Measurements from ENCODE around the gene INTS12.
"Not testable (repeated sequence)": the region's sequence is repeated elsewhere in the genome, so short reads cannot be mapped to it uniquely, and the experiment has no call there.

Gene INTS12

GRCh38 chr4:105708181-105709080, at the start of gene INTS12, which contains the start of gene GSTCD:
Gene INTS12, minus strand, starts transcription at chr4:105708689. Its CDS starts 8,684 bp downstream, at chr4:105700005.
Gene GSTCD, plus strand, starts transcription at chr4:105708784. Its CDS starts 8,830 bp downstream, at chr4:105717614.
- peak within 1 kb of the TSS; percentile 89 to 95 for H3K9ac ChIP-seq (ENCODE audit: low read length in 2 of 2)

GRCh38 chr4:105755375-105755774, 46.9 kb upstream of the INTS12 start:
- Histone ChIP-seq H3K9me3 (ENCODE audit: control insufficient read depth in 2 of 2, low read length in 2 of 2) (no peaks in the 10 kb centered on the region), H3K4me1 (ENCODE audit: control insufficient read depth, insufficient read depth, low read length) (no peaks in the 10 kb centered on the region), H3K4me3 (ENCODE audit: low read length in 2 of 2) (no peak overlapping the region), H3K9ac (ENCODE audit: low read length in 2 of 2) (no peak overlapping the region), H3K27me3 (ENCODE audit: control insufficient read depth in 1 of 2, insufficient read depth in 2 of 2, low read length in 2 of 2) (no peaks in the 10 kb centered on the region), H3K27ac (ENCODE audit: low read length) (no peak overlapping the region), H3K36me3 (ENCODE audit: control insufficient read depth in 2 of 2, insufficient read depth in 2 of 2, low read length in 2 of 2) (no peaks in the 10 kb centered on the region)

More at GRCh38 chr4:105708181-105709080, at the start of gene INTS12, which contains the start of gene GSTCD:
- H3K27ac ChIP-seq (ENCODE audit: low read length), result peak within 1 kb of the TSS; percentile 56
- no peaks in the 10 kb centered on the region for H3K9me3 ChIP-seq (ENCODE audit: control insufficient read depth in 2 of 2, low read length in 2 of 2)
- no peaks in the 10 kb centered on the region for H3K36me3 ChIP-seq (ENCODE audit: control insufficient read depth in 2 of 2, insufficient read depth in 2 of 2, low read length in 2 of 2)
- H3K4me3 ChIP-seq (ENCODE audit: low read length in 2 of 2), result peak within 1 kb of the TSS; percentile 94 to 99
- peaks cover 7% of the 10 kb centered on the region for H3K4me1 ChIP-seq (ENCODE audit: control insufficient read depth, insufficient read depth, low read length)
- no peaks in the 10 kb centered on the region for H3K27me3 ChIP-seq (ENCODE audit: control insufficient read depth in 1 of 2, insufficient read depth in 2 of 2, low read length in 2 of 2)

GRCh38 chr4:105753361-105753760, 44.9 kb upstream of the INTS12 start:
- Histone ChIP-seq H3K9me3 (ENCODE audit: control insufficient read depth in 2 of 2, low read length in 2 of 2) (no peaks in the 10 kb centered on the region), H3K4me1 (ENCODE audit: control insufficient read depth, insufficient read depth, low read length) (no peaks in the 10 kb centered on the region), H3K9ac (ENCODE audit: low read length in 2 of 2) (no peak overlapping the region), H3K27me3 (ENCODE audit: control insufficient read depth in 1 of 2, insufficient read depth in 2 of 2, low read length in 2 of 2) (no peaks in the 10 kb centered on the region), H3K36me3 (ENCODE audit: control insufficient read depth in 2 of 2, insufficient read depth in 2 of 2, low read length in 2 of 2) (no peaks in the 10 kb centered on the region), H3K27ac (ENCODE audit: low read length) (no peak overlapping the region), H3K4me3 (ENCODE audit: low read length in 2 of 2) (no peak overlapping the region)

GRCh38 chr4:105751718-105752299, 43.3 kb upstream of the INTS12 start:
- no peaks in the 10 kb centered on the region for H3K4me1 ChIP-seq (ENCODE audit: control insufficient read depth, insufficient read depth, low read length)
- H3K9me3 ChIP-seq (ENCODE audit: control insufficient read depth in 2 of 2, low read length in 2 of 2), result no peaks in the 10 kb centered on the region
- H3K27me3 ChIP-seq (ENCODE audit: control insufficient read depth in 1 of 2, insufficient read depth in 2 of 2, low read length in 2 of 2), result no peaks in the 10 kb centered on the region
- no peaks in the 10 kb centered on the region for H3K36me3 ChIP-seq (ENCODE audit: control insufficient read depth in 2 of 2, insufficient read depth in 2 of 2, low read length in 2 of 2)
- H3K4me3 ChIP-seq (ENCODE audit: low read length in 2 of 2), result no peak overlapping the region
- H3K9ac ChIP-seq (ENCODE audit: low read length in 2 of 2), result no peak overlapping the region
- no peak overlapping the region for H3K27ac ChIP-seq (ENCODE audit: low read length)

GRCh38 chr4:105748222-105748621, 39.7 kb upstream of the INTS12 start:
- Histone ChIP-seq H3K27me3 (ENCODE audit: control insufficient read depth in 1 of 2, insufficient read depth in 2 of 2, low read length in 2 of 2) (no peaks in the 10 kb centered on the region), H3K9me3 (ENCODE audit: control insufficient read depth in 2 of 2, low read length in 2 of 2) (no peaks in the 10 kb centered on the region), H3K9ac (ENCODE audit: low read length in 2 of 2) (no peak overlapping the region), H3K4me3 (ENCODE audit: low read length in 2 of 2) (no peak overlapping the region), H3K36me3 (ENCODE audit: control insufficient read depth in 2 of 2, insufficient read depth in 2 of 2, low read length in 2 of 2) (no peaks in the 10 kb centered on the region), H3K27ac (ENCODE audit: low read length) (no peak overlapping the region), H3K4me1 (ENCODE audit: control insufficient read depth, insufficient read depth, low read length) (no peaks in the 10 kb centered on the region)

- Histone ChIP-seq H3K27me3 (ENCODE audit: control insufficient read depth in 1 of 2, insufficient read depth in 2 of 2, low read length in 2 of 2) (no peaks in the 10 kb centered on the region), H3K4me1 (ENCODE audit: control insufficient read depth, insufficient read depth, low read length) (no peaks in the 10 kb centered on the region), H3K4me3 (ENCODE audit: low read length in 2 of 2) (no peak overlapping the region), H3K36me3 (ENCODE audit: control insufficient read depth in 2 of 2, insufficient read depth in 2 of 2, low read length in 2 of 2) (no peaks in the 10 kb centered on the region), H3K9ac (ENCODE audit: low read length in 2 of 2) (no peak overlapping the region), H3K27ac (ENCODE audit: low read length) (no peak overlapping the region), H3K9me3 (ENCODE audit: control insufficient read depth in 2 of 2, low read length in 2 of 2) (peaks cover 0 to 5% of the 10 kb centered on the region in 2 donors)
Measured at GRCh38 chr4:105741548-105741947, 33.1 kb upstream of the INTS12 start.

- not testable (repeated sequence) for H3K9me3 ChIP-seq (ENCODE audit: control insufficient read depth in 2 of 2, low read length in 2 of 2); H3K9ac ChIP-seq (ENCODE audit: low read length in 2 of 2); H3K27ac ChIP-seq (ENCODE audit: low read length); H3K4me3 ChIP-seq (ENCODE audit: low read length in 2 of 2); H3K27me3 ChIP-seq (ENCODE audit: control insufficient read depth in 1 of 2, insufficient read depth in 2 of 2, low read length in 2 of 2); H3K36me3 ChIP-seq (ENCODE audit: control insufficient read depth in 2 of 2, insufficient read depth in 2 of 2, low read length in 2 of 2); H3K4me1 ChIP-seq (ENCODE audit: control insufficient read depth, insufficient read depth, low read length)
Measured at GRCh38 chr4:105735217-105735616, 26.7 kb upstream of the INTS12 start.

GRCh38 chr4:105729895-105730294, 21.4 kb upstream of the INTS12 start:
- H3K4me3 ChIP-seq (ENCODE audit: low read length in 2 of 2); H3K9me3 ChIP-seq (ENCODE audit: control insufficient read depth in 2 of 2, low read length in 2 of 2); H3K4me1 ChIP-seq (ENCODE audit: control insufficient read depth, insufficient read depth, low read length); H3K27me3 ChIP-seq (ENCODE audit: control insufficient read depth in 1 of 2, insufficient read depth in 2 of 2, low read length in 2 of 2); H3K27ac ChIP-seq (ENCODE audit: low read length); H3K9ac ChIP-seq (ENCODE audit: low read length in 2 of 2); H3K36me3 ChIP-seq (ENCODE audit: control insufficient read depth in 2 of 2, insufficient read depth in 2 of 2, low read length in 2 of 2): not testable (repeated sequence)

- Histone ChIP-seq H3K9me3 (ENCODE audit: control insufficient read depth in 2 of 2, low read length in 2 of 2) (no peaks in the 10 kb centered on the region), H3K4me1 (ENCODE audit: control insufficient read depth, insufficient read depth, low read length) (no peaks in the 10 kb centered on the region), H3K27me3 (ENCODE audit: control insufficient read depth in 1 of 2, insufficient read depth in 2 of 2, low read length in 2 of 2) (no peaks in the 10 kb centered on the region), H3K27ac (ENCODE audit: low read length) (no peak overlapping the region), H3K36me3 (ENCODE audit: control insufficient read depth in 2 of 2, insufficient read depth in 2 of 2, low read length in 2 of 2) (no peaks in the 10 kb centered on the region), H3K9ac (ENCODE audit: low read length in 2 of 2) (no peak overlapping the region), H3K4me3 (ENCODE audit: low read length in 2 of 2) (no peak overlapping the region)
Measured at GRCh38 chr4:105725623-105726022, 17.1 kb upstream of the INTS12 start.

GRCh38 chr4:105719204-105719603, 10.7 kb upstream of the INTS12 start:
- H3K9me3 ChIP-seq (ENCODE audit: control insufficient read depth in 2 of 2, low read length in 2 of 2), result no peaks in the 10 kb centered on the region
- no peak overlapping the region for H3K9ac ChIP-seq (ENCODE audit: low read length in 2 of 2)
- peaks cover 0 to 4% of the 10 kb centered on the region in 2 donors for H3K36me3 ChIP-seq (ENCODE audit: control insufficient read depth in 2 of 2, insufficient read depth in 2 of 2, low read length in 2 of 2)
- no peak overlapping the region for H3K4me3 ChIP-seq (ENCODE audit: low read length in 2 of 2)
- no peaks in the 10 kb centered on the region for H3K4me1 ChIP-seq (ENCODE audit: control insufficient read depth, insufficient read depth, low read length)
- no peak overlapping the region for H3K27ac ChIP-seq (ENCODE audit: low read length)
- no peaks in the 10 kb centered on the region for H3K27me3 ChIP-seq (ENCODE audit: control insufficient read depth in 1 of 2, insufficient read depth in 2 of 2, low read length in 2 of 2)
